MM.1S (cell line): Measurements from ENCODE around the gene VANGL2.

Experiments
- DNase-seq: peaks from one replicate; pipeline ENCODE4 v3.0.0-alpha.2; 2015
- H2AFZ ChIP-seq: fragments of 300-600 bp; sonication (generic); 2 replicates; pipeline ENCODE4 v1.6.0; 2016; ENCODE audit warnings: antibody characterized with exemption, low read length
- H3F3A ChIP-seq: fragments of 300-600 bp; sonication (generic); 2 replicates; pipeline ENCODE4 v1.6.1; 2016; ENCODE audit warnings: mild to moderate bottlenecking, antibody characterized with exemption, low read length, moderate library complexity, mixed read lengths; ENCODE audit not compliant: insufficient read depth
- H3K27ac ChIP-seq: fragments of 300-600 bp; sonication (generic); 2 replicates; pipeline ENCODE4 v1.5.1; 2016; ENCODE audit warnings: mild to moderate bottlenecking, low read length
- H3K27me3 ChIP-seq: fragments of 300-600 bp; sonication (generic); replicated peaks from 2 replicates; pipeline ENCODE4 v1.6.0; 2016; ENCODE audit warnings: low read length; ENCODE audit not compliant: insufficient read depth
- H3K36me3 ChIP-seq: fragments of 300-600 bp; sonication (generic); replicated peaks from 2 replicates; pipeline ENCODE4 v1.6.1; 2016; ENCODE audit warnings: mild to moderate bottlenecking, low read length, mixed read lengths; ENCODE audit not compliant: insufficient read depth
- H3K4me1 ChIP-seq: fragments of 300-600 bp; sonication (generic); 2 replicates; pipeline ENCODE4 v1.6.1; 2016; ENCODE audit warnings: low read length, mixed read lengths
- H3K4me2 ChIP-seq: fragments of 300-600 bp; sonication (generic); 2 replicates; pipeline ENCODE4 v1.6.0; 2016; ENCODE audit warnings: low read depth, low read length
- H3K4me3 ChIP-seq: fragments of 300-600 bp; sonication (generic); 2 replicates; pipeline ENCODE4 v1.5.1; 2016; ENCODE audit warnings: low read length, mixed read lengths
- H3K79me2 ChIP-seq: fragments of 300-600 bp; sonication (generic); 2 replicates; pipeline ENCODE4 v1.6.1; 2016; ENCODE audit warnings: mixed run types, low read length, mixed read lengths
- H3K9ac ChIP-seq: fragments of 300-600 bp; sonication (generic); 2 replicates; pipeline ENCODE4 v1.6.1; 2016; ENCODE audit warnings: low read length, mixed read lengths
- H3K9me2 ChIP-seq: fragments of 300-600 bp; sonication (generic); replicated peaks from 2 replicates; pipeline ENCODE4 v1.6.1; 2016; ENCODE audit warnings: mild to moderate bottlenecking, low read length, mixed read lengths; ENCODE audit not compliant: insufficient read depth
- H3K9me3 ChIP-seq: fragments of 300-600 bp; sonication (generic); replicated peaks from 2 replicates; pipeline ENCODE4 v1.6.1; 2016; ENCODE audit warnings: mild to moderate bottlenecking, low read length, mixed read lengths; ENCODE audit not compliant: insufficient read depth
- H4K20me1 ChIP-seq: fragments of 300-600 bp; sonication (generic); 2 replicates; pipeline ENCODE4 v1.6.1; 2016; ENCODE audit warnings: mild to moderate bottlenecking, low read length, moderate library complexity, mixed read lengths; ENCODE audit not compliant: insufficient read depth
- CTCF ChIP-seq: fragments of 300-600 bp; sonication (generic); IDR thresholded peaks from 2 replicates; pipeline ENCODE4 v1.5.1; 2016; ENCODE audit warnings: antibody characterized with exemption, low read length, mixed read lengths
- EZH2 ChIP-seq: fragments of 300-600 bp; sonication (generic); optimal IDR thresholded peaks from 2 replicates; pipeline ENCODE3; 2017; ENCODE audit warnings: low read depth, mild to moderate bottlenecking, antibody characterized with exemption, low read length, mixed read lengths
- EZH2phosphoT487 ChIP-seq: fragments of 300-600 bp; sonication (generic); IDR thresholded peaks from 2 replicates; pipeline ENCODE4 v1.6.1; 2018; ENCODE audit warnings: antibody characterized with exemption, low read length

The VANGL2 gene

GRCh38 chr1:160460683-160461287, 60.4 kb downstream of the VANGL2 start:
- H3K36me3 ChIP-seq, result no peaks in the 10 kb centered on the region
- H3K4me3 ChIP-seq, result no peak overlapping the region
- H3K4me1 ChIP-seq, result no peaks in the 10 kb centered on the region
- DNase-seq, result peak; percentile 5
- H3K27ac ChIP-seq, result no peak overlapping the region
- H3K9me3 ChIP-seq, result no peaks in the 10 kb centered on the region
- H3F3A ChIP-seq, result no peaks in the 10 kb centered on the region
- no peaks in the 10 kb centered on the region for H4K20me1 ChIP-seq
- TF ChIP-seq CTCF, result no peak
- TF ChIP-seq EZH2, result no peak
- no peak for TF ChIP-seq EZH2phosphoT487
- no peak overlapping the region for H2AFZ ChIP-seq
- no peaks in the 10 kb centered on the region for H3K27me3 ChIP-seq
- no peaks in the 10 kb centered on the region for H3K9me2 ChIP-seq
- no peak overlapping the region for H3K4me2 ChIP-seq
- no peaks in the 10 kb centered on the region for H3K79me2 ChIP-seq
- no peak overlapping the region for H3K9ac ChIP-seq

GRCh38 chr1:160465123-160465522, 64.8 kb downstream of the VANGL2 start:
- H3K27me3 ChIP-seq, result no peaks in the 10 kb centered on the region
- no peak overlapping the region for H3K4me2 ChIP-seq
- no peaks in the 10 kb centered on the region for H3K4me1 ChIP-seq
- DNase-seq, result no peak
- H2AFZ ChIP-seq, result no peak overlapping the region
- H3K9ac ChIP-seq, result no peak overlapping the region
- no peaks in the 10 kb centered on the region for H3K79me2 ChIP-seq
- no peaks in the 10 kb centered on the region for H3K9me2 ChIP-seq
- H4K20me1 ChIP-seq, result no peaks in the 10 kb centered on the region
- H3K36me3 ChIP-seq, result no peaks in the 10 kb centered on the region
- no peaks in the 10 kb centered on the region for H3K9me3 ChIP-seq
- no peaks in the 10 kb centered on the region for H3F3A ChIP-seq
- H3K27ac ChIP-seq, result no peak overlapping the region
- TF ChIP-seq EZH2phosphoT487, result no peak
- TF ChIP-seq CTCF, result no peak
- no peak for TF ChIP-seq EZH2
- H3K4me3 ChIP-seq, result no peak overlapping the region

GRCh38 chr1:160466961-160467360, 66.6 kb downstream of the VANGL2 start:
- H4K20me1 ChIP-seq, result no peaks in the 10 kb centered on the region
- no peaks in the 10 kb centered on the region for H3K9me2 ChIP-seq
- H3K4me3 ChIP-seq, result no peak overlapping the region
- H3F3A ChIP-seq, result no peaks in the 10 kb centered on the region
- no peaks in the 10 kb centered on the region for H3K36me3 ChIP-seq
- no peaks in the 10 kb centered on the region for H3K9me3 ChIP-seq
- DNase-seq, result no peak
- H3K79me2 ChIP-seq, result no peaks in the 10 kb centered on the region
- H3K4me2 ChIP-seq, result no peak overlapping the region
- no peaks in the 10 kb centered on the region for H3K4me1 ChIP-seq
- no peak overlapping the region for H2AFZ ChIP-seq
- TF ChIP-seq CTCF, result no peak
- TF ChIP-seq EZH2, result no peak
- no peak for TF ChIP-seq EZH2phosphoT487
- no peak overlapping the region for H3K27ac ChIP-seq
- no peaks in the 10 kb centered on the region for H3K27me3 ChIP-seq
- no peak overlapping the region for H3K9ac ChIP-seq
